SU-DHL-6 (cell line): ENCODE data around the gene HMG20A.

Experiments
- CTCF ChIP-seq: fragments of 200-600 bp; sonication (generic); IDR thresholded peaks from one replicate; pipeline ENCODE4 v1.5.1; 2017; ENCODE audit warnings: antibody characterized with exemption, mild to moderate bottlenecking, low read length, moderate library complexity; ENCODE audit not compliant: insufficient read depth, poor library complexity, severe bottlenecking
- EZH2phosphoT487 ChIP-seq: fragments of 200-600 bp; sonication (generic), shearing (Covaris generic); conservative IDR thresholded peaks from 2 replicates; pipeline ENCODE4 v1.6.1; 2018; ENCODE audit warnings: mild to moderate bottlenecking, antibody characterized with exemption, low read length, moderate library complexity, mixed read lengths

DNA sequence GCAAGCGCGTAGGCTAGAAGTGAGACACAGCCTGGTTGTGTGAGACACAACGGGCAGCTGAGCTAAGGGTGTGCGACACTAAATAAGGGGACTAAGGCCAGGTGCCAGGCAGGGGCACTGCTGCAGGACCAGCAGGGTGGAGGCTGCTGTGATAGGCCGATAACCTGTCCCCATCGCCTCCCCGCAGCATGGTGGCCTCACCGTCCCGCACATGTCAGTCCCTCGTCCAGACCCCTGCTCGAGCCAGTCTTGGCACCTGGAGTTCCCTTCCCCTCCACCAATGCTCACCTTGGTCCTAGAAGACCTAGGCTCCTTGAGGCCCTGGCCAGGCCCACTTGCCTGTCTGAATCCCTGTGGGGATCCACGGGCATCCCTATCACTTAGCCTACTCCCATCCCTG, 96.1 kb downstream of the HMG20A start:
- TF ChIP-seq CTCF (no peak), EZH2phosphoT487 (no peak)
